ENCODE data around the gene DOCK4.

The DOCK4 gene

GRCh38 chr7:112226701-112227276 lies 20.6 kb upstream of the DOCK4 start:
- H3K4me1 ChIP-seq (ENCODE audit: control insufficient read depth in 1 of 2, insufficient read depth in 2 of 2, low read length in 2 of 2), result no peaks in the 10 kb centered on the region
- H3K9me3 ChIP-seq (ENCODE audit: insufficient read depth, low read depth, low read length), result no peaks in the 10 kb centered on the region
- H4K91ac ChIP-seq (ENCODE audit: low read depth, low read length), result no peak overlapping the region
- H4K12ac ChIP-seq (ENCODE audit: low read depth, low read length), result no peak overlapping the region
- no peak overlapping the region for H2BK12ac ChIP-seq (ENCODE audit: low read length)
- peaks cover 0 to 3% of the 10 kb centered on the region in 2 experiments for H3K36me3 ChIP-seq (ENCODE audit: control insufficient read depth in 1 of 2, insufficient read depth in 2 of 2, low read length in 2 of 2)
- H3K18ac ChIP-seq (ENCODE audit: low read length), result no peak overlapping the region
- H3K27me3 ChIP-seq (ENCODE audit: insufficient read depth, low read length), result no peaks in the 10 kb centered on the region
- H2AK5ac ChIP-seq (ENCODE audit: low read length), result no peak overlapping the region
- H3K4me2 ChIP-seq (ENCODE audit: low read length), result no peak overlapping the region
- H3K9ac ChIP-seq (ENCODE audit: low read length), result no peak overlapping the region
- no peak overlapping the region for H3K4me3 ChIP-seq (ENCODE audit: low read depth, low read length)
- no peak overlapping the region for H4K8ac ChIP-seq (ENCODE audit: low read depth, low read length)
- H2BK5ac ChIP-seq (ENCODE audit: low read depth, low read length, poor library complexity), result no peak overlapping the region
- no peak overlapping the region for H3K4ac ChIP-seq (ENCODE audit: low read depth, low read length)
- H3K79me1 ChIP-seq (ENCODE audit: low read length), result no peaks in the 10 kb centered on the region
- H3K14ac ChIP-seq (ENCODE audit: low read length), result no peak overlapping the region
- peaks cover 3% of the 10 kb centered on the region for H3K79me2 ChIP-seq (ENCODE audit: control insufficient read depth, insufficient read depth, low read length, poor library complexity)
- DNase-seq, result no peak
- WGBS (ENCODE audit: extremely low coverage, insufficient coverage, insufficient read length), result no CpG with 5 or more reads among the region's 4 CpGs
- no peak overlapping the region for H2BK120ac ChIP-seq (ENCODE audit: insufficient read depth, low read length, poor library complexity)
- no peak overlapping the region for H3K23ac ChIP-seq (ENCODE audit: low read length)
- no peak overlapping the region for H3K27ac ChIP-seq (ENCODE audit: low read depth, low read length)
- H2AFZ ChIP-seq (ENCODE audit: insufficient read depth, low read length, poor library complexity), result no peak overlapping the region

GRCh38 chr7:112225006-112225405 lies 18.8 kb upstream of the DOCK4 start:
- no peak for DNase-seq
- Histone ChIP-seq H3K23ac (ENCODE audit: low read length) (no peak overlapping the region), H3K4ac (ENCODE audit: low read depth, low read length) (no peak overlapping the region), H3K79me1 (ENCODE audit: low read length) (no peaks in the 10 kb centered on the region), H3K27ac (ENCODE audit: low read depth, low read length) (no peak overlapping the region), H4K91ac (ENCODE audit: low read depth, low read length) (no peak overlapping the region), H3K18ac (ENCODE audit: low read length) (no peak overlapping the region), H4K12ac (ENCODE audit: low read depth, low read length) (no peak overlapping the region), H2BK120ac (ENCODE audit: insufficient read depth, low read length, poor library complexity) (no peak overlapping the region), H2BK12ac (ENCODE audit: low read length) (no peak overlapping the region), H3K9ac (ENCODE audit: low read length) (no peak overlapping the region), H2BK5ac (ENCODE audit: low read depth, low read length, poor library complexity) (no peak overlapping the region), H2AK5ac (ENCODE audit: low read length) (no peak overlapping the region), H3K79me2 (ENCODE audit: control insufficient read depth, insufficient read depth, low read length, poor library complexity) (peaks cover 3% of the 10 kb centered on the region), H3K4me3 (ENCODE audit: low read depth, low read length) (no peak overlapping the region), H3K36me3 (ENCODE audit: control insufficient read depth in 1 of 2, insufficient read depth in 2 of 2, low read length in 2 of 2) (peaks cover 0 to 3% of the 10 kb centered on the region in 2 experiments), H3K27me3 (ENCODE audit: insufficient read depth, low read length) (no peaks in the 10 kb centered on the region), H3K9me3 (ENCODE audit: insufficient read depth, low read depth, low read length) (no peaks in the 10 kb centered on the region), H3K4me1 (ENCODE audit: control insufficient read depth in 1 of 2, insufficient read depth in 2 of 2, low read length in 2 of 2) (no peaks in the 10 kb centered on the region), H3K14ac (ENCODE audit: low read length) (no peak overlapping the region), H2AFZ (ENCODE audit: insufficient read depth, low read length, poor library complexity) (no peak overlapping the region), H4K8ac (ENCODE audit: low read depth, low read length) (no peak overlapping the region), H3K4me2 (ENCODE audit: low read length) (no peak overlapping the region)

- H4K8ac ChIP-seq (ENCODE audit: low read depth, low read length), result no peak overlapping the region
- no peak overlapping the region for H2AFZ ChIP-seq (ENCODE audit: insufficient read depth, low read length, poor library complexity)
- H3K4me1 ChIP-seq (ENCODE audit: control insufficient read depth in 1 of 2, insufficient read depth in 2 of 2, low read length in 2 of 2), result no peaks in the 10 kb centered on the region
- peaks cover 3% of the 10 kb centered on the region for H3K79me2 ChIP-seq (ENCODE audit: control insufficient read depth, insufficient read depth, low read length, poor library complexity)
- no peak overlapping the region for H3K14ac ChIP-seq (ENCODE audit: low read length)
- no peaks in the 10 kb centered on the region for H3K9me3 ChIP-seq (ENCODE audit: insufficient read depth, low read depth, low read length)
- H3K79me1 ChIP-seq (ENCODE audit: low read length), result no peaks in the 10 kb centered on the region
- no peak overlapping the region for H3K9ac ChIP-seq (ENCODE audit: low read length)
- no peak for DNase-seq
- no peak overlapping the region for H2BK12ac ChIP-seq (ENCODE audit: low read length)
- no peak overlapping the region for H3K27ac ChIP-seq (ENCODE audit: low read depth, low read length)
- H3K27me3 ChIP-seq (ENCODE audit: insufficient read depth, low read length), result no peaks in the 10 kb centered on the region
- H2BK5ac ChIP-seq (ENCODE audit: low read depth, low read length, poor library complexity), result no peak overlapping the region
- no peak overlapping the region for H3K4me3 ChIP-seq (ENCODE audit: low read depth, low read length)
- no peak overlapping the region for H2AK5ac ChIP-seq (ENCODE audit: low read length)
- H4K91ac ChIP-seq (ENCODE audit: low read depth, low read length), result no peak overlapping the region
- no peak overlapping the region for H3K4ac ChIP-seq (ENCODE audit: low read depth, low read length)
- no peak overlapping the region for H3K18ac ChIP-seq (ENCODE audit: low read length)
- H3K23ac ChIP-seq (ENCODE audit: low read length), result no peak overlapping the region
- peaks cover 0 to 3% of the 10 kb centered on the region in 2 experiments for H3K36me3 ChIP-seq (ENCODE audit: control insufficient read depth in 1 of 2, insufficient read depth in 2 of 2, low read length in 2 of 2)
- H3K4me2 ChIP-seq (ENCODE audit: low read length), result no peak overlapping the region
- no peak overlapping the region for H2BK120ac ChIP-seq (ENCODE audit: insufficient read depth, low read length, poor library complexity)
- no CpG with 5 or more reads among the region's 2 CpGs for WGBS (ENCODE audit: extremely low coverage, insufficient coverage, insufficient read length)
- H4K12ac ChIP-seq (ENCODE audit: low read depth, low read length), result no peak overlapping the region
Measured at GRCh38 chr7:112224186-112224585, 18.0 kb upstream of the DOCK4 start.

GRCh38 chr7:112223310-112223709 lies 17.1 kb upstream of the DOCK4 start:
- Histone ChIP-seq H2AK5ac (ENCODE audit: low read length) (no peak overlapping the region), H3K79me2 (ENCODE audit: control insufficient read depth, insufficient read depth, low read length, poor library complexity) (peaks cover 3% of the 10 kb centered on the region), H3K4me1 (ENCODE audit: control insufficient read depth in 1 of 2, insufficient read depth in 2 of 2, low read length in 2 of 2) (no peaks in the 10 kb centered on the region), H3K36me3 (ENCODE audit: control insufficient read depth in 1 of 2, insufficient read depth in 2 of 2, low read length in 2 of 2) (peaks cover 0 to 3% of the 10 kb centered on the region in 2 experiments), H3K27me3 (ENCODE audit: insufficient read depth, low read length) (no peaks in the 10 kb centered on the region), H3K79me1 (ENCODE audit: low read length) (no peaks in the 10 kb centered on the region), H3K18ac (ENCODE audit: low read length) (no peak overlapping the region), H3K4me2 (ENCODE audit: low read length) (no peak overlapping the region), H2BK12ac (ENCODE audit: low read length) (no peak overlapping the region), H2AFZ (ENCODE audit: insufficient read depth, low read length, poor library complexity) (no peak overlapping the region), H3K9me3 (ENCODE audit: insufficient read depth, low read depth, low read length) (no peaks in the 10 kb centered on the region), H3K27ac (ENCODE audit: low read depth, low read length) (no peak overlapping the region), H3K9ac (ENCODE audit: low read length) (no peak overlapping the region), H3K14ac (ENCODE audit: low read length) (no peak overlapping the region), H4K91ac (ENCODE audit: low read depth, low read length) (no peak overlapping the region), H3K4ac (ENCODE audit: low read depth, low read length) (no peak overlapping the region), H4K8ac (ENCODE audit: low read depth, low read length) (no peak overlapping the region), H4K12ac (ENCODE audit: low read depth, low read length) (no peak overlapping the region), H3K23ac (ENCODE audit: low read length) (no peak overlapping the region), H3K4me3 (ENCODE audit: low read depth, low read length) (no peak overlapping the region), H2BK120ac (ENCODE audit: insufficient read depth, low read length, poor library complexity) (no peak overlapping the region), H2BK5ac (ENCODE audit: low read depth, low read length, poor library complexity) (no peak overlapping the region)
- no CpG with 5 or more reads among the region's 3 CpGs for WGBS (ENCODE audit: extremely low coverage, insufficient coverage, insufficient read length)
- DNase-seq, result no peak

Data from trophoblast cell (in vitro differentiated cells and primary cell).